Natural killer cell (primary cell): ENCODE measurements around the gene CFAP70. TPM values are rescaled to one million over a fixed set of nuclear protein-coding genes. Genes with fewer than 3 reads are reported as not detected.
A peak's percentile ranks its signal among the peaks of the same experiment; 100 is the strongest.

Experiments
- ATAC-seq, 3 donors: fragments of 150-1000 bp in 2 of 3; fragments of 200-7000 bp in 1 of 3; cut with Tn5 transposase; 1 replicate in 1 of 3; 2 replicates in 2 of 3; pipeline ENCODE4 v1.10.0; 2021; ENCODE audit warnings: mild to moderate bottlenecking in 2 of 3, moderate library complexity in 2 of 3
- DNase-seq, 2 donors: peaks; one replicate each; pipeline versions ENCODE4 v3.0.0 to v3.0.0-alpha.2; 2013 to 2021; ENCODE audit warnings: mixed read lengths in 1 of 2
- H3K27ac ChIP-seq: one replicate; pipeline ENCODE4 v1.5.1; 2013; ENCODE audit warnings: mild to moderate bottlenecking, low read length
- H3K27me3 ChIP-seq: one replicate; pipeline ENCODE4 v1.6.1; 2013; ENCODE audit warnings: low read length; ENCODE audit not compliant: control insufficient read depth, insufficient read depth
- H3K36me3 ChIP-seq: one replicate; pipeline ENCODE4 v1.6.1; 2013; ENCODE audit warnings: low read length; ENCODE audit not compliant: control insufficient read depth, insufficient read depth
- H3K4me1 ChIP-seq: one replicate; pipeline ENCODE4 v1.6.1; 2013; ENCODE audit warnings: low read length; ENCODE audit not compliant: control insufficient read depth, insufficient read depth
- H3K4me3 ChIP-seq: one replicate; pipeline ENCODE4 v1.5.1; 2013; ENCODE audit warnings: low read length
- H3K9me3 ChIP-seq: one replicate; pipeline ENCODE4 v1.6.1; 2013; ENCODE audit warnings: low read length; ENCODE audit not compliant: control insufficient read depth, insufficient read depth
- H3K27ac Mint-ChIP-seq, 2 donors: one replicate each; pipeline ENCODE4 v1.8.0; 2022; ENCODE audit warnings: mild to moderate bottlenecking in 2 of 2, mixed read lengths in 2 of 2, moderate library complexity in 1 of 2
- H3K27me3 Mint-ChIP-seq, 2 donors: one replicate each; pipeline ENCODE4 v1.8.0; 2022; ENCODE audit warnings: low read depth in 2 of 2, mixed read lengths in 2 of 2
- H3K36me3 Mint-ChIP-seq: one replicate; pipeline ENCODE4 v1.8.0; 2022; ENCODE audit warnings: mixed read lengths
- H3K4me1 Mint-ChIP-seq, 2 donors: one replicate each; pipeline ENCODE4 v1.8.0; 2022; ENCODE audit warnings: mixed read lengths in 2 of 2
- H3K4me3 Mint-ChIP-seq: one replicate; pipeline ENCODE4 v1.8.0; 2022; ENCODE audit warnings: mild to moderate bottlenecking, moderate library complexity, mixed read lengths
- H3K9me3 Mint-ChIP-seq, 2 donors: one replicate each; pipeline ENCODE4 v1.8.0; 2022; ENCODE audit warnings: mixed read lengths in 2 of 2
- CTCF ChIP-seq: fragments of 200-600 bp; IDR thresholded peaks from one replicate; pipeline ENCODE4 v1.8.0; 2022; ENCODE audit warnings: antibody characterized with exemption
- WGBS: methylation state at CpG from one replicate; pipeline ENCODE4 v1.1.7; 2013; ENCODE audit warnings: missing lambda C conversion rate; ENCODE audit not compliant: insufficient coverage; 5-methylcytosine and 5-hydroxymethylcytosine counted together
- intact Hi-C: fragments of 100-400 bp; cut with micrococcal nuclease; formaldehyde crosslinking; loops from one replicate; pipeline ENCODE4 v1.14.2; 2022
- total RNA-seq, 4 donors: library from RNA; stranded (reverse); fragments of 120-200 nt in 1 of 4; gene quantifications; one replicate each; pipeline versions ENCODE4 v1.2.3 to v1.2.4, GENCODE V29; 2013 to 2022

The CFAP70 gene
- total RNA-seq, 3 donors from 2014 or later (not counting 1 experiment from before 2014, with no cell fraction given) = 0.28 to 2.9 (median 0.95) TPM

GRCh38 chr10:73251683-73252444, 106.8 kb downstream of the CFAP70 start:
- ATAC-seq (peak in 1 of 3 donors; percentile 74), DNase-seq (peak in 1 of 2 donors; percentile 18)
- Mint-ChIP-seq H3K4me1 (peaks cover 34 to 44% of the 10 kb centered on the region in 2 donors), H3K27ac (peak overlapping the region; percentile 95 to 97), H3K9me3 (no peaks in the 10 kb centered on the region), H3K36me3 (no peaks in the 10 kb centered on the region), H3K27me3 (no peaks in the 10 kb centered on the region), H3K4me3 (peak overlapping the region; percentile 97)
- Histone ChIP-seq H3K4me1 (peaks cover 21% of the 10 kb centered on the region), H3K27me3 (no peaks in the 10 kb centered on the region), H3K9me3 (no peaks in the 10 kb centered on the region), H3K27ac (peak overlapping the region; percentile 86), H3K4me3 (peak overlapping the region; percentile 70), H3K36me3 (no peaks in the 10 kb centered on the region)
- 23% methylated on average over 22 of the region's 23 CpGs for WGBS
- no peak for TF ChIP-seq CTCF
- intact Hi-C loops = loop anchor here (2.0 kb wide), 1 partner anchor 155 kb away; the partner anchor contains the start of gene P4HA1

DNA sequence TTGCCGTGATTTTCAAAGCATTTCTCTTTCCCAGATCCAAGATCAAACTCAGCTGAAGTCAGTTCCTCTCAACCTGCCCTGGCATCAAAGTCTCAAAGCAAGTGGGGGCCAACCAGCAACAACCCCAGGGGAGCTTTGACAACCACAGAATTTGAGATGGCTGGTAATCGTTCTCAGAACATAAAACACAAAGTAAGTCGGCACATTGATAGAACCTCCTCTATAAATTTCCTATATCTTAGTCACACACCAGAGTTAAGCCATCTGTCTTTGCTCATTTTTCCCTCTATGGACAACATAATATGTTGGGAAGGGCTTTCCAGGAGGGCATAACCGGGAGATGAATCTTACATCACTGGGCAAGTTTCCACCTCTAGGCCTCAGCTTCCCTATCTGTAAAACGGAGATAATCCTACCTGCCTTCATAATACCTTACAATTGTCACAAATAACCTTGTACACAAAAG, 110.4 kb downstream of the CFAP70 start:
- Mint-ChIP-seq H3K27ac (peak overlapping the region; percentile 89 to 94), H3K27me3 (no peaks in the 10 kb centered on the region), H3K4me3 (peak overlapping the region; percentile 95), H3K4me1 (peaks cover 50 to 62% of the 10 kb centered on the region in 2 donors), H3K9me3 (no peaks in the 10 kb centered on the region), H3K36me3 (no peaks in the 10 kb centered on the region)
- ATAC-seq (no peak), DNase-seq (no peak)
- 78% methylated on average over 4 of the region's 5 CpGs for WGBS
- intact Hi-C loops = loop anchor here (5.0 kb wide), 2 partner anchors 81 to 164 kb away; partner anchors contain the start of genes ANXA7, ECD and FAM149B1
- no peak overlapping the region for H3K4me3 ChIP-seq
- H3K4me1 ChIP-seq = peaks cover 23% of the 10 kb centered on the region
- H3K27me3 ChIP-seq = no peaks in the 10 kb centered on the region
- peaks cover 11% of the 10 kb centered on the region for H3K36me3 ChIP-seq
- H3K9me3 ChIP-seq = no peaks in the 10 kb centered on the region
- TF ChIP-seq CTCF = no peak
- H3K27ac ChIP-seq = peak overlapping the region; percentile 88

- Mint-ChIP-seq H3K36me3 (peaks cover 2% of the 10 kb centered on the region), H3K4me3 (peak overlapping the region; percentile 95), H3K27ac (peak overlapping the region; percentile 89 to 94), H3K27me3 (no peaks in the 10 kb centered on the region), H3K4me1 (peaks cover 44 to 56% of the 10 kb centered on the region in 2 donors), H3K9me3 (no peaks in the 10 kb centered on the region)
- no peaks in the 10 kb centered on the region for H3K9me3 ChIP-seq
- ATAC-seq (no peak), DNase-seq (no peak)
- H3K27ac ChIP-seq = peak overlapping the region; percentile 88
- intact Hi-C loops = loop anchor here (2.0 to 5.0 kb wide), 3 partner anchors 80 to 165 kb away; partner anchors contain the start of genes ANXA7, CFAP70, ECD and FAM149B1
- no peak for TF ChIP-seq CTCF
- no peaks in the 10 kb centered on the region for H3K27me3 ChIP-seq
- peaks cover 20% of the 10 kb centered on the region for H3K4me1 ChIP-seq
- peak overlapping the region; percentile 83 for H3K4me3 ChIP-seq
- WGBS = 53% methylated on average over 4 of the region's 4 CpGs
- H3K36me3 ChIP-seq = peaks cover 16% of the 10 kb centered on the region
These were observed 111.0 kb downstream of the CFAP70 start for GRCh38 chr10:73247509-73248258.
